ENCODE results near the gene INPP4A.

The INPP4A gene

GRCh38 chr2:98501223-98501622 is 56.6 kb downstream of the INPP4A start:
- DNase-seq (ENCODE audit: low read depth), result no peak
- TF ChIP-seq CTCF (IDR thresholded peaks at IDR 0.05; ENCODE audit: control insufficient read depth, insufficient read depth, low read depth, low read length, missing control alignments), result no peak
- no peak overlapping the region for H3K4me3 ChIP-seq (ENCODE audit: control insufficient read depth, low read depth, low read length)

- TF ChIP-seq CTCF (IDR thresholded peaks at IDR 0.05; ENCODE audit: control insufficient read depth, insufficient read depth, low read depth, low read length, missing control alignments), result no peak
- H3K4me3 ChIP-seq (ENCODE audit: control insufficient read depth, low read depth, low read length), result no peak overlapping the region
- DNase-seq (ENCODE audit: low read depth), result no peak
Observed at GRCh38 chr2:98501876-98502275, 57.2 kb downstream of the INPP4A start.

GRCh38 chr2:98502556-98503335 is 58.1 kb downstream of the INPP4A start:
- TF ChIP-seq CTCF (IDR thresholded peaks at IDR 0.05; ENCODE audit: control insufficient read depth, insufficient read depth, low read depth, low read length, missing control alignments), result no peak
- H3K4me3 ChIP-seq (ENCODE audit: control insufficient read depth, low read depth, low read length), result no peak overlapping the region
- no peak for DNase-seq (ENCODE audit: low read depth)

GRCh38 chr2:98503481-98504105 is 58.9 kb downstream of the INPP4A start:
- no peak overlapping the region for H3K4me3 ChIP-seq (ENCODE audit: control insufficient read depth, low read depth, low read length)
- no peak for DNase-seq (ENCODE audit: low read depth)
- TF ChIP-seq CTCF (IDR thresholded peaks at IDR 0.05; ENCODE audit: control insufficient read depth, insufficient read depth, low read depth, low read length, missing control alignments), result no peak

- no peak for TF ChIP-seq CTCF (IDR thresholded peaks at IDR 0.05; ENCODE audit: control insufficient read depth, insufficient read depth, low read depth, low read length, missing control alignments)
- no peak for DNase-seq (ENCODE audit: low read depth)
- H3K4me3 ChIP-seq (ENCODE audit: control insufficient read depth, low read depth, low read length), result no peak overlapping the region
Observed at GRCh38 chr2:98504381-98505109, 59.9 kb downstream of the INPP4A start.

GRCh38 chr2:98505311-98505808 is 60.7 kb downstream of the INPP4A start:
- TF ChIP-seq CTCF (IDR thresholded peaks at IDR 0.05; ENCODE audit: control insufficient read depth, insufficient read depth, low read depth, low read length, missing control alignments), result no peak

More at GRCh38 chr2:98505311-98505808, 60.7 kb downstream of the INPP4A start:
- no peak overlapping the region for H3K4me3 ChIP-seq (ENCODE audit: control insufficient read depth, low read depth, low read length)
- DNase-seq (ENCODE audit: low read depth), result no peak

Measured in AG09309 (cell line).